B cell (primary cell): Measurements from ENCODE around the gene DIS3L2. TPM values are rescaled to one million over a fixed set of nuclear protein-coding genes. Genes with fewer than 3 reads are reported as not detected.

Experiments
- ATAC-seq: fragments of 200-7000 bp; cut with Tn5 transposase; one replicate; pipeline ENCODE4 v1.10.0; 2021; ENCODE audit warnings: low read depth, mild to moderate bottlenecking, moderate number of reproducible peaks, moderate library complexity
- CTCF ChIA-PET: fragments of 350-600 bp; sonication (Branson Sonifier 250); formaldehyde crosslinking; loops from one replicate; lab custom pipeline; 2021; ENCODE audit warnings: antibody characterized with exemption, inconsistent platforms; lab: Charles Lee
- POLR2A ChIA-PET: fragments of 350-600 bp; sonication (Branson Sonifier 250); formaldehyde crosslinking; loops from one replicate; lab custom pipeline; 2021; ENCODE audit warnings: antibody characterized with exemption; lab: Charles Lee
- DNase-seq: peaks from one replicate; pipeline ENCODE4 v3.0.0; 2013
- H2AFZ ChIP-seq: 2 replicates; pipeline ENCODE4 v1.6.1; 2012; ENCODE audit warnings: mild to moderate bottlenecking, low read depth, low read length; ENCODE audit not compliant: insufficient read depth, poor library complexity, severe bottlenecking
- H3K27ac ChIP-seq, 2 donors: 1 replicate in 1 of 2; 2 replicates in 1 of 2; pipeline ENCODE4 v1.5.1; 2012 to 2013; ENCODE audit warnings: low read length in 2 of 2, mild to moderate bottlenecking in 2 of 2, moderate library complexity in 1 of 2
- H3K27me3 ChIP-seq, 4 experiments: fragments of 200-600 bp in 1 of 4; sonication (generic) in 1 of 4; replicated peaks in 1 of 4; 1 replicate in 2 of 4; 2 replicates in 2 of 4; pipeline versions ENCODE4 v1.6.1 to v1.7.0; 2013 to 2016; ENCODE audit warnings: low read length in 3 of 4, mild to moderate bottlenecking in 2 of 4, mixed read lengths in 1 of 4, moderate library complexity in 1 of 4; ENCODE audit not compliant: insufficient read depth in 4 of 4, control insufficient read depth in 3 of 4; ENCODE audit errors: control extremely low read depth in 1 of 4
- H3K36me3 ChIP-seq, 2 experiments: replicated peaks in 1 of 2; 1 replicate in 1 of 2; 2 replicates in 1 of 2; pipeline versions ENCODE4 v1.6.1 to v1.7.1; 2013; ENCODE audit warnings: low read length in 1 of 2; ENCODE audit not compliant: insufficient read depth in 2 of 2, control insufficient read depth in 1 of 2; ENCODE audit errors: control extremely low read depth in 1 of 2, extremely low read depth in 1 of 2
- H3K4me1 ChIP-seq, 2 donors: fragments of 200-600 bp in 1 of 2; sonication (generic) in 1 of 2; 1 replicate in 1 of 2; 2 replicates in 1 of 2; pipeline versions ENCODE4 v1.5.1 to v1.6.1; 2013 to 2017; ENCODE audit warnings: low read length in 2 of 2; ENCODE audit not compliant: control insufficient read depth in 2 of 2, insufficient read depth in 2 of 2
- H3K4me2 ChIP-seq: replicated peaks from 2 replicates; pipeline ENCODE3; 2012; ENCODE audit warnings: mild to moderate bottlenecking, low read depth, low read length; ENCODE audit not compliant: poor library complexity, severe bottlenecking
- H3K4me3 ChIP-seq, 5 experiments: fragments of 200-600 bp in 1 of 5; sonication (generic) in 1 of 5; 1 replicate in 3 of 5; 2 replicates in 2 of 5; pipeline versions ENCODE4 v1.5.1 to v1.7.0; 2011 to 2016; ENCODE audit warnings: low read length in 4 of 5, mild to moderate bottlenecking in 4 of 5, low read depth in 2 of 5, control low read depth in 1 of 5, moderate library complexity in 1 of 5; ENCODE audit not compliant: insufficient read depth in 1 of 5; ENCODE audit errors: control extremely low read depth in 1 of 5, extremely low read depth in 1 of 5
- H3K79me2 ChIP-seq: fragments of 200-600 bp; sonication (generic); one replicate; pipeline ENCODE4 v1.6.0; 2016; ENCODE audit warnings: low read length; ENCODE audit not compliant: control insufficient read depth, insufficient read depth
- H3K9ac ChIP-seq: fragments of 200-600 bp; sonication (generic); 2 replicates; pipeline ENCODE4 v1.6.1; 2017; ENCODE audit warnings: mild to moderate bottlenecking, low read length, moderate library complexity
- H3K9me3 ChIP-seq, 3 donors: one replicate each; pipeline versions ENCODE4 v1.6.1 to v1.7.1; 2013; ENCODE audit warnings: low read length in 2 of 3; ENCODE audit not compliant: control insufficient read depth in 2 of 3, insufficient read depth in 1 of 3; ENCODE audit errors: control extremely low read depth in 1 of 3
- H4K20me1 ChIP-seq: 2 replicates; pipeline ENCODE4 v1.6.0; 2012; ENCODE audit warnings: mild to moderate bottlenecking, low read length; ENCODE audit not compliant: insufficient read depth, control insufficient read depth, poor library complexity, severe bottlenecking
- H3K27ac Mint-ChIP-seq: one replicate; pipeline ENCODE4 v1.8.0; 2021; ENCODE audit warnings: mixed read lengths
- H3K27me3 Mint-ChIP-seq: one replicate; pipeline ENCODE4 v1.8.0; 2021; ENCODE audit warnings: mixed read lengths
- H3K4me1 Mint-ChIP-seq: one replicate; pipeline ENCODE4 v1.8.0; 2021; ENCODE audit warnings: mixed read lengths
- H3K4me3 Mint-ChIP-seq: one replicate; pipeline ENCODE4 v1.8.0; 2021; ENCODE audit warnings: mixed read lengths
- H3K9me3 Mint-ChIP-seq: one replicate; pipeline ENCODE4 v1.8.0; 2022; ENCODE audit warnings: mixed read lengths; ENCODE audit not compliant: insufficient read depth
- CTCF ChIP-seq: fragments of 200-600 bp; IDR thresholded peaks from one replicate; pipeline ENCODE4 v1.8.0; 2022; ENCODE audit warnings: antibody characterized with exemption, mild to moderate bottlenecking
- EZH2 ChIP-seq: IDR thresholded peaks from 2 replicates; pipeline ENCODE4 v1.6.1; 2012; ENCODE audit warnings: borderline replicate concordance, low read depth, mild to moderate bottlenecking, moderate library complexity, low read length; ENCODE audit not compliant: insufficient read depth, poor library complexity, severe bottlenecking
- WGBS: methylation state at CpG from one replicate; pipeline ENCODE4 v1.1.5; 2013; ENCODE audit warnings: missing lambda C conversion rate; ENCODE audit not compliant: insufficient coverage; 5-methylcytosine and 5-hydroxymethylcytosine counted together
- intact Hi-C: fragments of 100-400 bp; cut with micrococcal nuclease; formaldehyde crosslinking; loops from one replicate; pipeline ENCODE4 v1.10.0; 2022
- polyA plus RNA-seq: library from polyadenylated mRNA; depleted of rRNA; stranded (reverse); fragments of >200 nt; gene quantifications from 2 replicates; pipeline ENCODE4 v1.2.3, GENCODE V29; 2012
- total RNA-seq, 2 donors: library from RNA; stranded (reverse); fragments of 120-200 nt in 1 of 2; gene quantifications; 1 replicate in 1 of 2; 2 replicates in 1 of 2; pipeline versions ENCODE4 v1.2.3 to v1.2.4, GENCODE V29; 2013 to 2022

The DIS3L2 gene
- total and polyA plus RNA-seq, 2 donors (not counting 1 experiment from before 2014, with no cell fraction given): 34.5 to 70.1 TPM

- intact Hi-C loops: no loop called here
- no peaks in the 10 kb centered on the region for H3K9me3 ChIP-seq
- DNase-seq (no peak), ATAC-seq (no peak)
- no peaks in the 10 kb centered on the region for H4K20me1 ChIP-seq
- H3K4me2 ChIP-seq: no peak overlapping the region
- WGBS: 98% methylated on average over 4 of the region's 4 CpGs
- CTCF ChIA-PET: no interaction called here
- H3K27me3 ChIP-seq: no peaks in the 10 kb centered on the region
- no peaks in the 10 kb centered on the region for H3K4me1 ChIP-seq
- H3K27ac Mint-ChIP-seq: no peak overlapping the region
- H3K27me3 Mint-ChIP-seq: no peaks in the 10 kb centered on the region
- TF ChIP-seq EZH2: no peak
- TF ChIP-seq CTCF: no peak
- POLR2A ChIA-PET: no interaction called here
- H3K4me1 Mint-ChIP-seq: no peaks in the 10 kb centered on the region
- H3K9ac ChIP-seq: no peak overlapping the region
- H3K4me3 Mint-ChIP-seq: no peak overlapping the region
- H3K9me3 Mint-ChIP-seq: no peaks in the 10 kb centered on the region
- no peak overlapping the region for H3K27ac ChIP-seq
- H3K79me2 ChIP-seq: no peaks in the 10 kb centered on the region
- H3K4me3 ChIP-seq: no peak overlapping the region
- no peak overlapping the region for H2AFZ ChIP-seq
- peaks cover 0 to 10% of the 10 kb centered on the region in 2 experiments for H3K36me3 ChIP-seq
Measured at GRCh38 chr2:232228332-232228731, 266.8 kb downstream of the DIS3L2 start.

- intact Hi-C loops: no loop called here
- Mint-ChIP-seq H3K27ac (no peak overlapping the region), H3K4me3 (no peak overlapping the region), H3K27me3 (no peaks in the 10 kb centered on the region), H3K9me3 (no peaks in the 10 kb centered on the region), H3K4me1 (no peaks in the 10 kb centered on the region)
- H2AFZ ChIP-seq: no peak overlapping the region
- no peaks in the 10 kb centered on the region for H3K4me1 ChIP-seq
- no peaks in the 10 kb centered on the region for H3K79me2 ChIP-seq
- CTCF ChIA-PET: interaction anchor here (0.6 kb wide), 1 partner anchor 10 kb away, joined by 3 read pairs; no protein-coding TSS in a partner anchor
- no peak overlapping the region for H3K27ac ChIP-seq
- H3K9ac ChIP-seq: no peak overlapping the region
- TF ChIP-seq CTCF (no peak), EZH2 (no peak)
- no peak for DNase-seq
- WGBS: 85% methylated on average over 3 of the region's 7 CpGs
- no peak overlapping the region for H3K4me2 ChIP-seq
- ATAC-seq: no peak
- H3K9me3 ChIP-seq: no peaks in the 10 kb centered on the region
- H3K4me3 ChIP-seq: no peak overlapping the region
- no peaks in the 10 kb centered on the region for H3K27me3 ChIP-seq
- H4K20me1 ChIP-seq: no peaks in the 10 kb centered on the region
- peaks cover 0 to 6% of the 10 kb centered on the region in 2 experiments for H3K36me3 ChIP-seq
- POLR2A ChIA-PET: no interaction called here
Measured at GRCh38 chr2:232228971-232229894, 267.7 kb downstream of the DIS3L2 start.
